Activated CD4-positive, alpha-beta T cell treated with anti-CD3 and anti-CD28 coated beads, Interleukin-2, amount 10 ng/mL, durations not matched to agents 24 days and 14 days (primary cell): ENCODE measurements around the gene MRPS27. TPM values are rescaled to one million over a fixed set of nuclear protein-coding genes. Genes with fewer than 3 reads are reported as not detected.

Source experiments
- DNase-seq: peaks from one replicate; pipeline ENCODE4 v3.0.0; 2022
- H3K27ac Mint-ChIP-seq: one replicate; pipeline ENCODE4 v1.8.0; 2022; ENCODE audit warnings: mild to moderate bottlenecking, mixed read lengths
- H3K27me3 Mint-ChIP-seq: one replicate; pipeline ENCODE4 v1.8.0; 2022; ENCODE audit warnings: mixed read lengths
- H3K36me3 Mint-ChIP-seq: one replicate; pipeline ENCODE4 v1.8.0; 2022; ENCODE audit warnings: low read depth, mild to moderate bottlenecking, mixed read lengths
- H3K4me1 Mint-ChIP-seq: one replicate; pipeline ENCODE4 v1.8.0; 2021; ENCODE audit warnings: mixed read lengths
- H3K4me3 Mint-ChIP-seq: one replicate; pipeline ENCODE4 v1.8.0; 2022; ENCODE audit warnings: mild to moderate bottlenecking, moderate library complexity, mixed read lengths
- H3K9me3 Mint-ChIP-seq: one replicate; pipeline ENCODE4 v1.8.0; 2021; ENCODE audit warnings: mixed read lengths
- intact Hi-C: fragments of 100-400 bp; cut with micrococcal nuclease; formaldehyde crosslinking; loops from one replicate; pipeline ENCODE4 v1.15.1; 2023
- total RNA-seq: library from RNA; stranded (reverse); gene quantifications from 2 replicates; pipeline ENCODE4 v1.2.3, GENCODE V29; 2022

The MRPS27 gene
- total RNA-seq, 1 donor from 2014 or later: 96.5 TPM

GRCh38 chr5:72234868-72235267 lies 85.2 kb downstream of the MRPS27 start:
- Mint-ChIP-seq H3K27ac (no peak overlapping the region), H3K36me3 (peaks cover 58% of the 10 kb centered on the region), H3K4me3 (no peak overlapping the region), H3K27me3 (peaks cover 12% of the 10 kb centered on the region), H3K9me3 (no peaks in the 10 kb centered on the region), H3K4me1 (peaks cover 31% of the 10 kb centered on the region)
- intact Hi-C loops: loop anchor here (1.0 to 10.0 kb wide), 4 partner anchors 74 to 650 kb away; partner anchors contain the start of gene MCCC2
- no peak for DNase-seq

- peaks cover 12% of the 10 kb centered on the region for H3K27me3 Mint-ChIP-seq
- H3K4me3 Mint-ChIP-seq: no peak overlapping the region
- H3K36me3 Mint-ChIP-seq: peaks cover 57% of the 10 kb centered on the region
Measured at GRCh38 chr5:72234265-72234700, 85.8 kb downstream of the MRPS27 start.

DNA sequence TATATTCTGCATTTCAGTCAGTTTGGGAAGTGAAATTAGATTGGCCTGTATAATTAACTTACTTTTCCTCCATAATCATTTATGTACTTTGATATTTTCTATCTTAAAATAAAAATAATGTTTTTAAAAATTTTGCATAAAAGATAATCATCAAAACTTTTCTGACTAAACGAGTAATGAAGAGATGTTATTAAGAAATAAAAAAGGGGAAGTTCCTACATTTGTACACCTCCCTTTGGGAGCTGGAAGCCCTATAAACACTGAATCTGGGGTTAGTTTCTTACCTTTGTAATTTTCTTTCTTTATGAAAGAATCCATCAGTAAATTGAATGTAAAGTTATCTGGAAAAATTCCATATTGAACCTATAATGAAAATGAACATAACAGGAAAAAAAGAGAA lies 86.2 kb downstream of the MRPS27 start:
- intact Hi-C loops: loop anchor here (1.0 to 10.0 kb wide), 4 partner anchors 75 to 649 kb away; partner anchors contain the start of gene MCCC2
- DNase-seq: no peak
- Mint-ChIP-seq H3K27ac (no peak overlapping the region), H3K4me3 (no peak overlapping the region), H3K4me1 (peaks cover 31% of the 10 kb centered on the region), H3K27me3 (peaks cover 12% of the 10 kb centered on the region), H3K36me3 (peaks cover 58% of the 10 kb centered on the region), H3K9me3 (no peaks in the 10 kb centered on the region)

More at GRCh38 chr5:72234265-72234700, 85.8 kb downstream of the MRPS27 start:
- Mint-ChIP-seq H3K27ac (peak overlapping the region; percentile 7), H3K4me1 (peaks cover 31% of the 10 kb centered on the region), H3K9me3 (no peaks in the 10 kb centered on the region)
- intact Hi-C loops: loop anchor here (1.0 to 10.0 kb wide), 4 partner anchors 75 to 649 kb away; partner anchors contain the start of gene MCCC2
- DNase-seq: peak; percentile 75

DNA sequence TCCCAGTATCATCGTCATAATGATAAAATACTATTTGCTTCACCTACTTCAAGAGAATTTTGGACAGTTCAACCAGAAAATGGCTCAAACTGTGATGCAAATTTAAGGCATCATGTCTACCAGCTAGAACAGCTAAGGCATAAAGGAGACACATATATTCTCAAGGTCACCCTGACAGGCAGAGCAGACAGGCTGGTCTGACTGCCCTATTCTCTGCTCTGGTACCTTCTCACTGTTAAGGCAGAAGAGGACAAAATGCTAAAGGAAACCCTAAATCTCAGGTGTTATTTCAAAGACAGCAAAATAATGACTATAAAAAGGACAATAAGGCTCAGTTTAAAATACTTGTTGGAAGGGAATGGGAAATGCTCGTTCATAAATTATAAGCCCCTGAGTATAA lies 87.2 kb downstream of the MRPS27 start:
- Mint-ChIP-seq H3K4me1 (peaks cover 31% of the 10 kb centered on the region), H3K27ac (no peak overlapping the region), H3K36me3 (peaks cover 57% of the 10 kb centered on the region), H3K4me3 (no peak overlapping the region), H3K27me3 (peaks cover 12% of the 10 kb centered on the region), H3K9me3 (no peaks in the 10 kb centered on the region)
- intact Hi-C loops: loop anchor here (5.0 to 10.0 kb wide), 2 partner anchors 114 to 648 kb away; partner anchors contain the start of gene MCCC2
- no peak for DNase-seq

DNA sequence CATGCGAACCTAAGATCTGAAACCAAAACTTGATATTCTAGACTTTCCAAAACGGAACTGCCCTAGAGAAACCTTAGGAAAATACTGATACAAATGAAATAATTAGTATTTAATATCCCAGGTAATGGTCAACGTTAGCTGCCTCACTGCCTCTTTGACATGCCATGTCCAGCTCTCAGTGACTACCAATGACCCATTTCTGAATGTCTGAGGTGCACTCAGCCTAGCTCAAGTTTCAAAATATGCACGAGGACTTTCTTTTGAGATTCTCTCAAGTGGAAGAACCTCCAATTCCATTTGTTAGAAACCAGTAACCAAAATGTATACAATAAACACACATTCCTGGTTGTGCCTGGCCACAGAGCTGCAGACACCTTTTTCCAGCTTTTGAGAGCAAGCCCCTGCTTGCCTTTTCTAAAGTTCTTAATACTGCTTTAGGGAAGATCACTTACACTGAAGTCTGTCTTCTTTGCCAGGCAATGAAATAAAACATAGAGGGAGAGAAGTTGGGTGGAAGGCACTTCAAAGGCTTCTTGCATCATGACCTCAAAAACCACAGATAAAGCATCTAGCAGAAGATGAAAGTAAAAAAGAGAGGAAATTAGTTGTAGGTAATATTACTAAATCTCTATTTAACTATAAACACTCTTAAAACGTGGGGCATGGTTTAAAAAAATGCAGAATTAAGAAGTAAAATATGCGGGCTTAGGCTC lies 87.9 kb downstream of the MRPS27 start:
- H3K36me3 Mint-ChIP-seq: peaks cover 59% of the 10 kb centered on the region
- intact Hi-C loops: loop anchor here (5.0 to 10.0 kb wide), 2 partner anchors 115 to 647 kb away; partner anchors contain the start of gene MCCC2
- H3K27me3 Mint-ChIP-seq: peaks cover 12% of the 10 kb centered on the region
- H3K9me3 Mint-ChIP-seq: no peaks in the 10 kb centered on the region
- H3K4me1 Mint-ChIP-seq: peaks cover 31% of the 10 kb centered on the region
- peak; percentile 73 for DNase-seq
- peak overlapping the region; percentile 14 for H3K4me3 Mint-ChIP-seq
- H3K27ac Mint-ChIP-seq: peak overlapping the region; percentile 42

GRCh38 chr5:72228960-72229359 lies 91.1 kb downstream of the MRPS27 start:
- Mint-ChIP-seq H3K27ac (no peak overlapping the region), H3K27me3 (peaks cover 10% of the 10 kb centered on the region), H3K36me3 (peaks cover 64% of the 10 kb centered on the region), H3K9me3 (no peaks in the 10 kb centered on the region), H3K4me3 (no peak overlapping the region), H3K4me1 (peaks cover 15% of the 10 kb centered on the region)
- DNase-seq: no peak
- intact Hi-C loops: no loop called here

DNA sequence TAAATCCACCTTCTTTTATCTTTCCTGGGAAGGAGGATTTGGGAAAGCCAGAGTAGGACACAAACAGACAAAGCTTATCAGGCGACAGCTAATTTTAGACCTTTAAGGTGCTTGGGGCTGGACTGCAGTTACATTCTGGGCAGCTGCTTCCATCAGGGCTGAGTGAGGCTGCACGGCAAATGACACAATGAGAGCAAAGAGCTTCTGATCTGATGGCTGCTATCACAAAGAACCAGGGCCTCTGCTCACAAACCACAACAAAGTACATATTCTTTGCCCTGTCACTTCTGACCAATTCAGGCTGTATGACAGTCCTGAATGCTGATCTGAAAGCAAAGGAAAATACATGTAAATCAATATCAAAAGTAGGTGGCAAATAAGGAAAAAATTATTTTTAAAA lies 93.1 kb downstream of the MRPS27 start:
- intact Hi-C loops: no loop called here
- Mint-ChIP-seq H3K9me3 (no peaks in the 10 kb centered on the region), H3K4me1 (peaks cover 3% of the 10 kb centered on the region), H3K36me3 (peaks cover 66% of the 10 kb centered on the region), H3K27ac (no peak overlapping the region), H3K4me3 (no peak overlapping the region), H3K27me3 (peaks cover 10% of the 10 kb centered on the region)
- no peak for DNase-seq

GRCh38 chr5:72225741-72226140 lies 94.3 kb downstream of the MRPS27 start:
- no peak overlapping the region for H3K4me3 Mint-ChIP-seq
- H3K9me3 Mint-ChIP-seq: no peaks in the 10 kb centered on the region
- intact Hi-C loops: no loop called here
- peaks cover 6% of the 10 kb centered on the region for H3K27me3 Mint-ChIP-seq
- H3K36me3 Mint-ChIP-seq: peaks cover 67% of the 10 kb centered on the region
- H3K27ac Mint-ChIP-seq: no peak overlapping the region
- H3K4me1 Mint-ChIP-seq: no peaks in the 10 kb centered on the region
- no peak for DNase-seq

GRCh38 chr5:72224946-72225463 lies 95.0 kb downstream of the MRPS27 start:
- H3K27ac Mint-ChIP-seq: no peak overlapping the region
- H3K27me3 Mint-ChIP-seq: no peaks in the 10 kb centered on the region
- peaks cover 64% of the 10 kb centered on the region for H3K36me3 Mint-ChIP-seq
- DNase-seq: no peak
- no peak overlapping the region for H3K4me3 Mint-ChIP-seq
- no peaks in the 10 kb centered on the region for H3K9me3 Mint-ChIP-seq
- intact Hi-C loops: no loop called here
- no peaks in the 10 kb centered on the region for H3K4me1 Mint-ChIP-seq

DNA sequence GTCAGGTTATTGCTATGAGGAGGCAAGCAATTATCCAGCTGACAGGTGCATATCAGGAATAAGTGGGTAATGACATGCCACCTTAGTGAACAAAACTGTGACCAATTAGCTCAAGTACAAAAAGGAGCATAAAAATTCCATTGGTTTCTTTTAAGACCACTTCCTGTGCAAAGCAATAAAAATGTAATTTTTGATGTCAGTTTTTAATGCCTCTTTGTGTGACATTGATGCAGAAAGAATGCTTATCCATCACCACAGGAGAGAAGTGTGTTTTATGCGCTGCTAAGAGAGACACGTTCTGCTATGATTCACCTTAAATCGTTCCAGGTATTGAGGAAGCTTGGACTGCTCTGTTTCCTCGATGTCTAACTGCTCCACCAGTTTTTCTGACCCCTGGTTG lies 96.7 kb downstream of the MRPS27 start:
- no peak overlapping the region for H3K27ac Mint-ChIP-seq
- intact Hi-C loops: no loop called here
- H3K4me1 Mint-ChIP-seq: no peaks in the 10 kb centered on the region
- H3K27me3 Mint-ChIP-seq: no peaks in the 10 kb centered on the region
- H3K9me3 Mint-ChIP-seq: no peaks in the 10 kb centered on the region
- no peak overlapping the region for H3K4me3 Mint-ChIP-seq
- peaks cover 76% of the 10 kb centered on the region for H3K36me3 Mint-ChIP-seq
- DNase-seq: no peak

GRCh38 chr5:72222521-72222920 lies 97.5 kb downstream of the MRPS27 start:
- no peak overlapping the region for H3K27ac Mint-ChIP-seq
- DNase-seq: no peak
- H3K27me3 Mint-ChIP-seq: no peaks in the 10 kb centered on the region
- no peak overlapping the region for H3K4me3 Mint-ChIP-seq
- H3K9me3 Mint-ChIP-seq: no peaks in the 10 kb centered on the region
- intact Hi-C loops: no loop called here
- H3K4me1 Mint-ChIP-seq: no peaks in the 10 kb centered on the region
- peaks cover 78% of the 10 kb centered on the region for H3K36me3 Mint-ChIP-seq

DNA sequence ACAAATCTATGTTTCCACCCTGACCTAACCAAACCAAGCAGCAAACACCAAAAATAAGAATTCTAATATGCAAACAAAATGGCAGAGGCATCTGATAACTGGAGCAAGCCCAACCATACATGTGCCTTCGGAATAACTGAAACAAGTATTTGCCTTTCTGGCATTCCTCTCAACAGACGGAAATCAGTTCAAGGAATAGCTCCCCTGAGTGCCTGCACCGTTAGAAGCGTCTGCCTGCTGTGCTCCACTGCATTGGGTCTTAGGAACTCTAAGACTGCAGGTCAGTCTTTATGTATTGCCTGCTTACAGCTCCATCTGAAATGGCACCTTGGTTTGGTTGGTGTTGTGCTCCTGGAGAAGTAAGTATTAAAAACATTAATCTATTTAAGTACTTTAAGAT lies 98.5 kb downstream of the MRPS27 start:
- no peaks in the 10 kb centered on the region for H3K9me3 Mint-ChIP-seq
- no peak overlapping the region for H3K27ac Mint-ChIP-seq
- no peak for DNase-seq
- no peaks in the 10 kb centered on the region for H3K4me1 Mint-ChIP-seq
- no peak overlapping the region for H3K4me3 Mint-ChIP-seq
- intact Hi-C loops: no loop called here
- H3K36me3 Mint-ChIP-seq: peaks cover 79% of the 10 kb centered on the region
- H3K27me3 Mint-ChIP-seq: no peaks in the 10 kb centered on the region

DNA sequence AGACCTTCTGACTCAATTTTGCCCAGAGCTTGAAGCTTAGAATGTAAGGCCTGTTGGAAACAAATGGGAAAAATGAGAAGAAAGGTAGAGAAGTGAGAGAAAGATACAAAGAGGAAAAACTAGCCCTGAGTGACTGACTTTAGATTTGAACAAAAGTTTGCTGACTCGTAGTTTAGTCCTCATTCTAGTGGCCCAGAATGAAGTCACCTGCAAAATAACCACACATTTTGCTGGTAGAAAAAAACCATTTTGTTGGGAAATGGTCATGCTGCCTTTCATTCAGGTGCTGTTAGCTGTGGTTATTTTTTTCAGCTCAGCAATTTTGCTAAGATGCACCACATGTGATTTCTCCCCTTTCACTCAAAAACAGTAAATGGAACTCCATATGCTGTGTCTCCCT lies 98.9 kb downstream of the MRPS27 start:
- H3K9me3 Mint-ChIP-seq: no peaks in the 10 kb centered on the region
- intact Hi-C loops: no loop called here
- H3K27ac Mint-ChIP-seq: no peak overlapping the region
- no peak overlapping the region for H3K4me3 Mint-ChIP-seq
- H3K27me3 Mint-ChIP-seq: no peaks in the 10 kb centered on the region
- H3K4me1 Mint-ChIP-seq: no peaks in the 10 kb centered on the region
- DNase-seq: no peak
- peaks cover 74% of the 10 kb centered on the region for H3K36me3 Mint-ChIP-seq

GRCh38 chr5:72216756-72217155 lies 103.3 kb downstream of the MRPS27 start:
- no peak for DNase-seq
- Mint-ChIP-seq H3K4me3 (no peak overlapping the region), H3K4me1 (peaks cover 2% of the 10 kb centered on the region), H3K27ac (no peak overlapping the region), H3K9me3 (no peaks in the 10 kb centered on the region), H3K27me3 (no peaks in the 10 kb centered on the region), H3K36me3 (peaks cover 42% of the 10 kb centered on the region)
- intact Hi-C loops: no loop called here
